GM21717 (cell line): Measurements from ENCODE around the gene MRPS18C.
"Not testable (repeated sequence)": the region's sequence is repeated elsewhere in the genome, so short reads cannot be mapped to it uniquely, and the experiment has no call there.

Experiments
- ATAC-seq: cut with Tn5 transposase; IDR thresholded peaks from one replicate; pipeline ENCODE4 v1.9.1; 2021; ENCODE audit warnings: mild to moderate bottlenecking, moderate library complexity; ENCODE audit not compliant: unreplicated experiment

The MRPS18C gene

DNA sequence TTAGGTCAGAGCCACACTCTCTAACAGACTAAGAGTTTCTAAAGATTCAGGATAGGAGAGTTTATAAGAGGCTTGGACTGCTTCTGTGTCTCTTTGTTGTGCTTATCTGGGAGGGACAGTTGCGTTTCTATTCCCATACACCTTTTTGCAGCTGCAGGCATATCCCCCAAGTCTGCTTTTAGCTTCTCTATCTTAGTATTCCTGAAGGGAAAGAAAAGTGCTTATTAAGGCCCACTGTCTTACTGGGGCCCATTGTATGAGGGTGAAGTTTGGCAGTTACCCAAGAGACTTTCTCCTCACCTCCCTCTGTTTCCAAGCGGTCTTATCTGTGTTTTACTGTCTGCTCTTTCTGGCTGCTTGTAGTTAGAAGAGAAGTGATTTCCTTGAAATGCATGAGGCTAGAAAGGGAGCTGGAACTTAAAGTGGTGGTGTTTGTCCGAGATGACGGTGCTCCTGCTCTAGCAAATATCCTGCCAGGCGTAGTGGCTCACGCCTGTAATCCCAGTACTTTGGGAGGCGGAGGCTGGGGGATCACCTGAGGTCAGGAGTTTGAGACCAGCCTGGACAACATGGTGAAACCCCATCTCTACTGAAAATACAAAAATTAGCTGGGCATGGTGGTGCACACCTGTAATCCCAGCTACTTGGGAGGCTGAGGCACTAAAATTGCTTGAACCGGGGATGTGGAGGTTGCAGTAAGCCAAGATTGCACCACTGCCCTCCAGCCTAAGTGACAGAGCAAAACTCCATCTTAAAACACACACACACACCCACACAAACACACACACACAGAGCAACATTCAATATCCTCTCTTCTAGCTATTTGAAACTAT lies 40.4 kb downstream of the MRPS18C start:
- ATAC-seq, result not testable (repeated sequence)

- ATAC-seq, result no peak
These were observed 42.3 kb downstream of the MRPS18C start for GRCh38 chr4:83498187-83498586.

GRCh38 chr4:83501671-83502070 lies 45.8 kb downstream of the MRPS18C start:
- not testable (repeated sequence) for ATAC-seq

DNA sequence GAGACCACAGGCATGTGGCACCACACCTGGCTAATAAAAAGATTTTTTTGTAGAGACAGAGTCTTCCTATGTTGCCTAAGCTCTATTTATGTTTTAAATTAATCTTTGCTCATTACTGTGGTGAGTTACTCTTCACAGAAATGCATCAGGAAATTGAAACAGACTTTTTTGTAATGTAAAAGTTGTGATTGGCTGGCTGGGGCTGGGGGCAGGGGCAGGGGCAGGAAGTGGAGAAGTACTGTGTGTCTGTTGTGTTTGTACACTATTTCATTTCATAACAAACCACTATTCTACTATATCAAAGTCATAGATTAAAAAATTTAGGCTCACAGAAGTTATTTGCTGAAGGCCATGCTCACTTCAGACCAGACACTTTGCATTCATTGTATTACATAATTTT lies 48.1 kb downstream of the MRPS18C start:
- no peak for ATAC-seq

GRCh38 chr4:83504503-83504902 lies 48.6 kb downstream of the MRPS18C start:
- no peak for ATAC-seq

DNA sequence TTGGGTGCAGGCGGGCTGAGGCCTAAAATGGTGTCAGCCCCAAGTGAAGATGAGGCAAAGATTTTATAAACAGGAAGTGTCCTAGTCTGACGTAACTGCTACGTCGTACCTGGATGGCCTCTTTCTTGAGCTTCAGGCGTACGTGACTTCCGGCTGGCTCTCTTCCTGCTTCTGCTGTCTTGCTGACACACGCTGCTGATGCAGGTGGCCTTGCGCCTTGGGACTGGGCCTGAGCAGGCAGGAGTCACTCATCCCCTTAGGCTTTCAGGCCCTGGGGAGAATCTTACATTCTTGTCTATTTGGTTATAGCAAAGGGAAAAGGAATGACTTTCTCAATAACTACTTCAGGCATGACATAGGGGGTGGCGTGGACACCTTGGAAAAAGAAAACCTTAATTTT lies 49.1 kb downstream of the MRPS18C start:
- no peak for ATAC-seq

- not testable (repeated sequence) for ATAC-seq
These were observed 53.3 kb downstream of the MRPS18C start for GRCh38 chr4:83509156-83509585.

DNA sequence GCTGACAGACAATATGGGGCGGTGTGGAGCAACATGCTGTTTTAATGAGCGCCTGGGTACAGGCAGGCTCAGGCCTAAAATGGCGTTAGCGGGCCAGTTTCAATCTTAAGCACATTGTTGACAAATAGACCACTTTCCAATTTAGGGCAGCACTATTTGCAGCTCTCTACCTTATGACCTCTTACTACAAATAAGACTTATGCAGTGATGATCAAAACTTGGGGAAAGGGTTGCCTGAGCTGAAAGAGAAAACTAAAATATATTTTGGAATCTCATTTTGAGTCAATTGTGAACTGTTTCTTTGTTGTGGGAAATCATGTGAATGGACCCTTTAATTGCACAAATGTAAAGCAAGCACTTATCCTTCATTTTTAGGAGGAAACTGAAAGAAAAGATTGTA lies 54.6 kb downstream of the MRPS18C start:
- ATAC-seq, result no peak
